Measurements from ENCODE around the gene EMC7.

Gene EMC7

DNA sequence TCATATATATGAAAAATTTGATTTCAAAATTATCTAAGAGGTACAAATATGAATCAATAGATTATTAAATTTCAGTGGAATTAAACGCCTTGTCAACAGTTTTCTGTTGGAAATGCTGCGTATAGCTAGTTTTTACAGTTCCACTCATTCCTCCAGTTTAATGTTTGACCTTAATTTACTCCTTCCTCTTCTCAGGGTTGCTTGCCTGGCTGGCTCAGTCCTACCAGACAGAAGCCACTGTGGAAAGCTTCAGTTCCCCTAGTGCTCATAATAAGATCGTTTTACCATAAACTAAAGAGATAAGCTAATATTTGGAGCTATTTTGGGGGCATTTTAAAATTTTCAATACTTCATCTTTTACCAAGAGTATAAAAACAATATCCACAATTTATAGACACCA lies 22.8 kb downstream of the EMC7 start:
- no peaks in the 10 kb centered on the region for H3K27me3 ChIP-seq
- H3K36me3 ChIP-seq, result peaks cover 2% of the 10 kb centered on the region; the same call in 1 of the 2 replicates
- H3K4me1 ChIP-seq, result no peaks in the 10 kb centered on the region
- TF ChIP-seq CTCF (IDR thresholded peaks at IDR 0.05; ENCODE audit: low read depth, low read length), result no peak
- no peak overlapping the region for H3K4me3 ChIP-seq (ENCODE audit: low read depth, low read length)
- no peak for DNase-seq
- H3K9me3 ChIP-seq, result no peaks in the 10 kb centered on the region

- DNase-seq, result no peak
- Histone ChIP-seq H3K4me3 (ENCODE audit: low read depth, low read length) (no peak overlapping the region), H3K9me3 (no peaks in the 10 kb centered on the region), H3K4me1 (no peaks in the 10 kb centered on the region), H3K36me3 (no peaks in the 10 kb centered on the region), H3K27me3 (no peaks in the 10 kb centered on the region)
- TF ChIP-seq CTCF (IDR thresholded peaks at IDR 0.05; ENCODE audit: low read depth, low read length), result no peak
Observed at GRCh38 chr15:34076785-34077184, 24.9 kb downstream of the EMC7 start.

DNA sequence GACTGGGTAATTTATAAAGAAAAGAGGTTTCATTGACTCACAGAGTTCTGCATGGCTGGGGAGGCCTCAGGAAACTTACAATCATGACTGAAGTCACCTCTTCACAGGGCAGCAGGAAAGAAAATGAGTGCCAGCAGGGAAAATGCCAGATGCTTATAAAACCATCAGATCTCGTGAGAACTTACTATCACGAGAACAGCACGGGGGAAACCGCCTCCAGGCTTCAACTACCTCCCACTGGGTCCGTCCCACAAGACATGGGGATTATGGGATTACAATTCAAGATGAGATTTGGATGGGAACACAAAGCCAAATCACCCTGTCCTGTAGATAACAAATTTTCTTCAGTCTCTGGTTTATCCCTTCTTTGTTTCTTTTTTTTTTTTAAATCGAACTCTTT lies 31.7 kb downstream of the EMC7 start:
- H3K36me3 ChIP-seq, result no peaks in the 10 kb centered on the region
- no peaks in the 10 kb centered on the region for H3K4me1 ChIP-seq
- no peak for DNase-seq
- H3K4me3 ChIP-seq (ENCODE audit: low read depth, low read length), result no peak overlapping the region
- no peak for TF ChIP-seq CTCF (IDR thresholded peaks at IDR 0.05; ENCODE audit: low read depth, low read length)
- no peaks in the 10 kb centered on the region for H3K27me3 ChIP-seq
- H3K9me3 ChIP-seq, result no peaks in the 10 kb centered on the region; the same call in 1 of the 2 replicates

- no peak for TF ChIP-seq CTCF (IDR thresholded peaks at IDR 0.05; ENCODE audit: low read depth, low read length)
- Histone ChIP-seq H3K9me3 (no peaks in the 10 kb centered on the region; the same call in 1 of the 2 replicates), H3K27me3 (no peaks in the 10 kb centered on the region), H3K4me1 (no peaks in the 10 kb centered on the region), H3K4me3 (ENCODE audit: low read depth, low read length) (no peak overlapping the region), H3K36me3 (no peaks in the 10 kb centered on the region)
- no peak for DNase-seq
Observed at GRCh38 chr15:34065941-34066340, 35.7 kb downstream of the EMC7 start.

GRCh38 chr15:34065261-34065660 lies 36.4 kb downstream of the EMC7 start:
- Histone ChIP-seq H3K36me3 (no peaks in the 10 kb centered on the region), H3K9me3 (no peaks in the 10 kb centered on the region; the same call in 1 of the 2 replicates), H3K4me3 (ENCODE audit: low read depth, low read length) (no peak overlapping the region), H3K27me3 (no peaks in the 10 kb centered on the region), H3K4me1 (no peaks in the 10 kb centered on the region)
- no peak for TF ChIP-seq CTCF (IDR thresholded peaks at IDR 0.05; ENCODE audit: low read depth, low read length)
- no peak for DNase-seq

GRCh38 chr15:34064438-34064837 lies 37.2 kb downstream of the EMC7 start:
- no peak for DNase-seq
- Histone ChIP-seq H3K4me1 (no peaks in the 10 kb centered on the region), H3K27me3 (no peaks in the 10 kb centered on the region), H3K4me3 (ENCODE audit: low read depth, low read length) (no peak overlapping the region), H3K36me3 (no peaks in the 10 kb centered on the region), H3K9me3 (no peaks in the 10 kb centered on the region; the same call in 1 of the 2 replicates)
- no peak for TF ChIP-seq CTCF (IDR thresholded peaks at IDR 0.05; ENCODE audit: low read depth, low read length)
